ENCODE results near the gene RNU2-63P. TPM values are rescaled to one million over a fixed set of nuclear protein-coding genes. Genes with fewer than 3 reads are reported as not detected.
"Not testable (repeated sequence)": the region's sequence is repeated elsewhere in the genome, so short reads cannot be mapped to it uniquely, and the experiment has no call there.

RNU2-63P gene
- polyA plus RNA-seq (ENCODE audit: insufficient read length in 10 of 10) = not detected
- long read RNA-seq, donor 1, partial matches to known transcripts = 0 of 2 reads
- long read RNA-seq, donor 1, other reads (novel, unspliced or antisense) = 0 of 2 reads
- long read RNA-seq, donor 2, partial matches to known transcripts = 0 of 1 reads
- long read RNA-seq, donor 2, other reads (novel, unspliced or antisense) = 0 of 1 reads
- long read RNA-seq, donor 3 = 0 reads
- long read RNA-seq, donor 4 = 0 reads
- long read RNA-seq, donor 5, partial matches to known transcripts = 0 of 1 reads
- long read RNA-seq, donor 5, other reads (novel, unspliced or antisense) = 0 of 1 reads
- long read RNA-seq, donor 6 = 0 reads
- long read RNA-seq, donor 7 = 0 reads
- long read RNA-seq, donor 8, partial matches to known transcripts = 0 of 1 reads
- long read RNA-seq, donor 8, other reads (novel, unspliced or antisense) = 0 of 1 reads
- long read RNA-seq, donor 9 = 0 reads

DNA sequence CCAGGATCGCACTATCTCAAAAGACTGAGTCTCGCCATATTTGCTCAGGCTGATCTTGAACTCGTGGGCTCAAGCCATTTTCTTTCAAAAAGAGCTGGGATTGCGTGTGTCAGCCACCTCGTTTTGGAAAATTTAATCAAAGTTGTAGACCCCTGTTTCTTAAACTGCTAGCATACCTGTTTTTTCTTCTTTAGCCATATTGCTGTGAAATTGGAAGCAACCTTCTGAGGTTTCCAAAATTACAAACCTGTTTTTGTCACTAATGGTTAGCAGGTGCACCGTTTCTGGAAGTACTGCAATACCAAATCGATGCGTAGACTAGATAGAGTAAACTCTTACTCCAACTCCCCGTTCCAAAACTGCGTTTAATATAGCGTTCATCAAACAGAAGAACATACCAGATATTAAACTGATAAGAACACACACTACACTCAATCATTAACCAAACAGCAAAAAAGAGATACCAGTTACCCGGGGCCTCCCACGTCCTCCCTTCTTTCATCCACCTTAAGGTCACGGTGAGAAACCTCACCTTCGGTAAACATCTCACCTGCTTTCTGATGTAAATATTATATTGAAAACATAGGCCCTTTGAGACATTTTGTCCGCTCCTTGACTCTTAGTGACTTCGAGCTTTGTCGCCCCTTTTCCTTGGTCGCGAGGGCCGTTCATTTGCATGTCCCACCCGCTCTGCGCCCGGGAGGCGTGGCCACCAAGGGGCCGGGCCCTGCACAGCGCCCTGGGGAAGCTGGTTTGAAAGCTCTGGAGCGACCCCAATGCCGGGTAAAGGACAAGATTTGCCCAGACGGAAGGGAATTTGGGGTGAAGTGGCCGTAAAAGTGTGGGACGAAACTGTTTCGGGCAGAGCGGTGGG, at the start of gene RNU2-63P:
Gene RNU2-63P (minus strand): TSS at position 462 of the 874 bp plus-strand sequence.
- DNase-seq = peak; percentile 79 to 90 (median 90)

DNA sequence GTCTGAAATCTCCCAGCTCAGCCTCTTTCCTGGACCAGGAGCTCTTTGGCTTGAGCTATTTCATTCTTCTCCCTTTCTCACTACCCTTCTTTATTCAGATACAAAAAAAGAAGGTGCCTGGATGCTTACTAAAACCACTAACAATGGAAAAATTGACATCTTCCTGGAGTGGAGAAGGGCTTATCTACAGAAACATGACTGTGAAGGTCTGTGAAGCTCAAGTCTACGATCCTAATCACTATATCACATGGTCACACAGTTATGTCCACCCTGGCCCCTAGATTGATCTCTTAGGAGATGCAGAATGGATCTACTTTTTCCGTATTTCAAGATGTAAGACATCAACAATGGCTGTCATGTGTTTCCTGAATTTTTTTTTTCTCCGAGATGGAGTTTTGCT, 44.9 kb upstream of the RNU2-63P start:
- DNase-seq = no peak

DNA sequence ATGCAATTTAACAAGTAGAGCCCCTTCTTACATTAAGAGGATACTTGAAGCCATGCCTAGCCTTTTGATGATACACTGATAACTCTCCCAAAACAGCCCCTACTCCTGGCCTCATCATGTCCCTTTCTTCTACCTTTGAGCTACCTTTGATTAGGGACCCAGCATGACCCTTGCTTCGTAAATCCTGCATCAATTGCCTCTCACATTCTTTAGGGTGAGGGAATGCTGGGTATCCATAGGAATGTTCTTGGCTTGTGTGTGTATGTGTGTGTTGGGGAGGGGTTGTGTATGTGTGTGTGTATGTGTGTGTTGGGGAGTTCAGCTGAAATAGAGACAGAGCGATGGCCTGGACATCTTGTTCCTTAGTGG, 44.5 kb upstream of the RNU2-63P start:
- DNase-seq = no peak

DNA sequence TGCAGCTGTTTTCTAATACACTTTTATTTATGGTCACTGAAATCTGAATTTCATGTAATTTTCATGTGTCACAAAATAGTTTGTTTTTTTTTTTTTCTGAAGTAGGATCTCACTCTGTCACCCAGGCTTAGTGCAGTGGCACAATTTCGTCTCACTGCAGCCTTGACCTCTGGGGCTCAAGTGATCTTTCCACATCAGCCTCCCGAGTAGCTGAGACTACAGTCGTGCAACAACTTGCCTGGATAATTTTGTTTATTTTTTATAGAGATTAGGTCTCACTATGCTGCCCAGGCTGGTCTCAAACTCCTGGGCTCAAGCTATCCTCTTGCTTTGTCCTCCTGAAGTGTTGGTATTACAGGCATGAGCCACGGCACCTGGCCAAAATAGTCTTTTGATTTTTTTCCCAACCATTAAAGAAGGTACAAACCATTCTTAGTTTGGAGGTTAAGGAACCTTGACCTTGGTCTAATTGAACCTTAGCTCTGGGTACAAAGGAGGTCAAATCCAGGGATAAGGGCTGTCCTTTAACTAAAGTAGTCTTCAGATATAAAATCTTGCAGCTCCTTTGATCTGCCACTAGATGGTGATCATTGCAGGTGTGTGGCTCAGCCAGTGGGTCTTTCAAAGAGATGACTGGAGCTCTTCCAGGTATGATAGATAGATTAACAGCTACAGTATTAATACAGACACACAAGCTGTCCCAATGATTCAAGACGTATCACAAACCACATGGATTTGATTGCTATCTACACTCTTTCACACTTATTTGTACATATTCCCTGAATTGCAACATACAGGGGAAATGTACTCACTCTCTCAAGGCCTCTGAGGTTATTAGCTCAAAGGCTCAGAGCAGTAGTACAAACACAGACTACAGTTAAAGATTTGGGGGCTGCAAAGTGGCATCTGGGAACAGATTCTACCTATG, 43.9 kb upstream of the RNU2-63P start:
- peak in 1 of 3 donors; percentile 60 for DNase-seq

- no peak for DNase-seq
Measured at GRCh38 chr2:88058191-88058590, 41.8 kb upstream of the RNU2-63P start.

DNA sequence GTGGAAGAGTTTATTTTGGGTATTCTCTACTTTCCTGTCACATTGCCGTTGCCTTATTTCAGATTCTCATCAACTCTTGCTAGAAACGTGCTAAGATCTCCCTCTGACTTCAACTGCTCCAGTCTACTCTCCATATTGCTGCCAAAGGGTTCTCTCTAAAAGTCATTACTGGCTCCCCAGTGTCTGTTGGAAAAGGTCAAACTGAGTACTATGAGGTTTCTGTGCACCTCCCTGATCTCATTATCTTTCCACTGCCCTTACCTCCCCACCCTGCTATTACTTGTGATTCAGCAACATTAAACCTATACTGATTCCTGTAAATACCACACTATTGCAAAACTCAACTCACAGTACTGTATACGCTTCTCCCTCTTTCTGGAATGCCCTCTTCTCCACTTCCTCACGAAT, 41.1 kb upstream of the RNU2-63P start:
- no peak for DNase-seq

GRCh38 chr2:88055371-88056128, 39.2 kb upstream of the RNU2-63P start, which contains the start of gene KRCC1:
KRCC1 (minus strand) TSS chr2:88055783; CDS start chr2:88028563, 27,220 bp downstream.
- peak; percentile 96 to 98 (median 96) for DNase-seq

DNA sequence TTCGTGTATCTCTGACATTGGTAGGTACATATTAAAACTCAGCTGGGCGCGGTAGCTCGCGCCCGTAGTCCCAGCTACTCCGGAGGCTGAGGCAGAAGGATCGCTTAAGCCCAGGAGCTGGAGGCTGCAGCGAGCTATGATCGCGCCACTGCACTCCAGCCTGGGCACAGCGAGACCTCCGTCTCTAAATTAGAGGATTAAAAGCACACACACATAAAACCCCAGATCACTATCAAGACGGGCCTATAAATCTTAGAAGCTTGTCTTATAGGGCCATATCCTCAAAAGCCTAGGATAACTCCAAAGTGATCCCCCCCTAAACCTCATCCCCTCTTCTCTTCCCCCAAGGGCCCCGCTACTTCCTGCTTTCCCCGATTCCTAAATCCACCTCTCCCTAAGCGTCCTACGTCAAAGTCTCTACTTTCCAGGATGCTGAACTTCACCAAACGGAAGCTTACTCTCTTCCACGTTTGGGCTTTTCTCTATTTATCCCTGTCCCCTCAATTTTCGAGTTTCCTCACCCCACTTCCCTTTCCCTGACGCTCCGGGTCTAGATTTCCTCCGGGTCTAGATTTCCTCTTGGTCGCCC, 38.5 kb upstream of the RNU2-63P start:
- DNase-seq = peak in 1 of 3 donors; percentile 55

DNA sequence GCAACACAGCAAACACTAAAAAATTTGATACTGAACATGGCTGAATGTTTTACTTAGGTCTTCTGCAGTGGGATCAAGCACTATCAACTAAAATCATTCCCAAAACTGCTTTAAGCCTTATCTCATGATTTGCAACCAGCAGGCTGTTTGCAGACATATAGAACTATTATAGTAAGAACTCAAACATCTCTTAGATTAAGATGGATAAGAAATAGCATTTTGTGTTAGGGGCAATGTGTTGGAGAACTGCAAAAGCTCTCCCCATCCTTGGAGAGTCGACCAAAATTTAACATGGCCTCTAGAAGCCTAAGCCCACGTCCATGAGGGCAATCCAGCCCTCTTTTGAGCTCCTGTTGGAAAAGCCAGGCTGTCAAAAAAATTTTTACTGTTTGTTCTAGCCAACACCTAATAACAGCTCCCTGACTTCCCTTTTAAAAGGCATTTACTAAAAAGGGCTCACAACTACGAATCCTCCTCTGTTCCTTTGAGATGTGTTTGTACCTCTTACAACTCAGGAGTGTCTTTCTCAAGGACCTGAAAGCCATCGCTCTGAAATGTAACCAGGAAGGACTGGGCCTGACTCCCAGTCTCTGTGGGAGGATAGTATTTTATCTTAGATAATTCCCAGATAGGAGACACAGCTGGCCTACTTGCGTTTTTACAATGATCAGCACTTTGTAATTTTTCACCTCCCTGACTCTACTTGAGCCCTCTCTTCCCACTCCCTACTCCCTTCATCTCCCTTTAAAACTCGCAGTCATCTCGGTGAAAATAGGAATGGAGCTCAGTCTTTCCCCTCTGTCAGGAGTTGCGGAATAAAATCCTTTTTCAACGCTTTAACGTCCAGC, 37.8 kb upstream of the RNU2-63P start:
- DNase-seq = peak in 1 of 3 donors; percentile 31

GRCh38 chr2:88053296-88053695, 36.9 kb upstream of the RNU2-63P start:
- peak; percentile 41 to 78 (median 49) for DNase-seq

GRCh38 chr2:88051792-88052191, 35.4 kb upstream of the RNU2-63P start:
- no peak for DNase-seq

DNA sequence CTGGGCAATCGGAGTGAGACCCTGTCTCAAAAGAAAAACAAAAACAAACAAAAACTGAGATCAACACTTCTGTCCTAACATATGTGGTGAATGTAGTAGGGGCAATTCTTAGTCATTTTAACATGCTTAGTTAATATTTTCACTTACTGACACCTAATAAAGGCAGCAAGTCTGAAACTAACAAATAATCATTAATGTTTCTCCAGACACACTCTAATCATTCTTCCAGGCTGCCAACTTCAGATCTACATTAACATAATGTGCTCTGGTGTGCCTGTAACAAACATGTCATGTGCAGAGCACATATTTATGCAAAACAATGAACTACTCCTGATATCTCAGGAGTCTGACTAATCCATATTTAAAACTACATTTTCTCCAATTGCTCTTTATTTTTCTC, 33.3 kb upstream of the RNU2-63P start:
- DNase-seq = no peak

DNA sequence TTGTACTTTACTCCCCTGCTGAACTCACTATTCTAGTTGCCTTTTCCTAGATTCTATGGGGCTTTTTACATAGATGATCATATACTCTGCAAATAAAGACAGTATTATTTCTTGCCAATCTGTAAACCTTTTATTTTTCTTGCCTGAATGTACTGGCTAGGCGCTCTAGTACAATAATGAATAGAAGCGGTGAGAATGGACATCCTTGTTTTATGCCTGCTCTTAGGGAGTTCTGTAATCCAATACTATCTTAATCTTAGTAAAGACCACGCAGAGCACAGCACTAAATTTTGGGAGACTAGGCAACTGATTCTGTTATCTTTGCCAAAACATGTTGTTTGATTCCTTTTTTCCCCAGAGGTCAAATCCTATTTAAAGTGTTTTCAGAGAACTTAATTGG, 32.2 kb upstream of the RNU2-63P start:
- no peak for DNase-seq

DNA sequence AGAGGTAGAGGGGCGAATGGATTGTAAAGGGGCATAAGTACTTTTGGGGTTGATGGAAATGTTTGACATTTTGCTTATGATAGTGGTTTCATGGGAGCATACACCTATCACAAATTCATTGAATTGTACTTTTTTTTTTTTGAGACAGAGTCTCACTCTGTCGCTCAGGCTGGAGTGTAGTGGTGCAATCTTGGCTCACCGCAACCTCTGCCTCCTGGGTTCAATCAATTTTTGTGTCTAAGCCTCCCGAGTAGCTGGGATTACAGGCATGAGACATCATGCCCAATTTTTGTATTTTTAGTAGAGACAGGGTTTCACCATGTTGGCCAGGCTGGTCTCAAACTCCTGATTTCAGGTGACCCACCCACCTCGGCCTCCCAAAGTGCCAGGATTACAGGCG, 29.2 kb upstream of the RNU2-63P start:
- not testable (repeated sequence) for DNase-seq

DNA sequence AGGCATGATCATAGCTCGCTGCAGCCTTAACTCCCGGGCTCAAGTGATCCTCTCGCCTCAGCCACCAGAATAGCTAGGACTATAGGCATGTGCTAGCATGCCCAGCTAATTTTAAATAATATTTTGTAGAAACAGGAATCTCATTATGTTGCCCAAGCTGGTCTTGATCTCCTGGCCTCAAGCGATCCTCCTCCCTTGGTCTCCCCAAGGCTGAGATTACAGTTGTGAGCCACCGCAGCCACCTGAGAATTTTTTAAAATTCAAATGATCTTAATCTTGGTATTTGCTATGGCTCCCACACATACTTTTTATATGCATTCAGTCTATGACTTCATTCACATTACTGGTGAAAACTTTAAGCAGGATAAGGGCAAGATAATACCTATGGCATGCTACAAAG, 26.1 kb upstream of the RNU2-63P start:
- no peak for DNase-seq

GRCh38 chr2:88038263-88039105, 22.1 kb upstream of the RNU2-63P start:
- DNase-seq = peak in 1 of 3 donors; percentile 87

DNA sequence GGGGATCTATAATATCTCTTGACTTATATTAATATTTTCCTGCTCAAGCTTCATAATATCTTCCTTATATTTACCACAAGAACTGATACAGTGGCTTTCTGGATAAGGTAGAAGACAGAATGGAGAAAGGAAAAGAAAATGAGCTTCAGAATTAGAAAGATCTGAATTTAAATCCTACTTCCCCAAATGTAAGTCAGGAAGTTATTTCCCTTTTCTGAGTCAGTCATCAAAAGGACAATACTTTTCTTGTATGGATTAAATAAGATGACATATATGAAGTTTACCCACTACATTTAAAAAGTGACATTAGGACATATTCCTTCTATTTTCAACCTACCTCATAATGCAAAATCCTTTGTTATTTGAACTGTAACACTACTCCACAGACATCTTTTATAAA, 20.3 kb upstream of the RNU2-63P start:
- no peak for DNase-seq

GRCh38 chr2:88036182-88036581, 19.8 kb upstream of the RNU2-63P start:
- no peak for DNase-seq

All from muscle of back (tissue), 13 donors.